Endothelial cell (in vitro differentiated cells): Measurements from ENCODE around the gene NUDT11. TPM values are rescaled to one million over a fixed set of nuclear protein-coding genes. Genes with fewer than 3 reads are reported as not detected.
"Not testable (repeated sequence)": the region's sequence is repeated elsewhere in the genome, so short reads cannot be mapped to it uniquely, and the experiment has no call there.

ENCODE experiments used
- DNase-seq: peaks from one replicate; pipeline ENCODE4 v3.0.0; 2021; ENCODE audit warnings: low spot score
- H3K27ac Mint-ChIP-seq: one replicate; pipeline ENCODE4 v1.8.0; 2021; ENCODE audit warnings: mixed read lengths, inconsistent platforms; ENCODE audit not compliant: unreplicated experiment
- H3K27me3 Mint-ChIP-seq: one replicate; pipeline ENCODE4 v1.8.0; 2021; ENCODE audit warnings: mild to moderate bottlenecking, moderate library complexity, mixed read lengths, inconsistent platforms; ENCODE audit not compliant: unreplicated experiment
- H3K36me3 Mint-ChIP-seq: one replicate; pipeline ENCODE4 v1.8.0; 2021; ENCODE audit warnings: mild to moderate bottlenecking, low read depth, mixed read lengths, inconsistent platforms; ENCODE audit not compliant: unreplicated experiment
- H3K4me1 Mint-ChIP-seq: one replicate; pipeline ENCODE4 v1.8.0; 2021; ENCODE audit warnings: mild to moderate bottlenecking, mixed read lengths, inconsistent platforms; ENCODE audit not compliant: unreplicated experiment
- H3K4me3 Mint-ChIP-seq: one replicate; pipeline ENCODE4 v1.8.0; 2021; ENCODE audit warnings: mild to moderate bottlenecking, mixed read lengths, inconsistent platforms; ENCODE audit not compliant: unreplicated experiment
- H3K9me3 Mint-ChIP-seq: one replicate; pipeline ENCODE4 v1.8.0; 2021; ENCODE audit warnings: mixed read lengths, inconsistent platforms; ENCODE audit not compliant: unreplicated experiment
- long read RNA-seq: library from polyadenylated mRNA; unstranded; transcript quantifications from one replicate; pipeline ENCODE4 v2.0.0, GENCODE V29; 2020; ENCODE audit not compliant: unreplicated experiment
- total RNA-seq: library from RNA; stranded (reverse); fragmentation: NEBNext Ultra II Directional; extraction: Animal tissue kit (Norgen Biotek cat#: 25700); gene quantifications from one replicate; pipeline ENCODE4 v1.2.1, GENCODE V29; 2021; ENCODE audit not compliant: unreplicated experiment
- TF ChIP-seq, protein P1 (sequence below): fragments of 200-600 bp; sonication (generic); IDR thresholded peaks from one replicate; pipeline ENCODE4 v1.5.0; 2021; ENCODE audit warnings: antibody characterized with exemption; ENCODE audit not compliant: unreplicated experiment

The NUDT11 gene
- 8.7 TPM for total RNA-seq
- long read RNA-seq, transcript NUDT11-201 (2 exons, 2,385 nt): major isoform, 17 of 17 reads
- long read RNA-seq, partial matches to known transcripts: 0 of 17 reads
- long read RNA-seq, other reads (novel, unspliced or antisense): 0 of 17 reads

- peak; percentile 70 for DNase-seq
These were observed at the start of gene NUDT11 for GRCh38 chrX:51496501-51497291. Gene NUDT11 (minus strand): TSS chrX:51496592. CDS start chrX:51496444, 148 bp downstream.

GRCh38 chrX:51520393-51520792 is 24.0 kb upstream of the NUDT11 start:
- Mint-ChIP-seq H3K9me3 (no peaks in the 10 kb centered on the region), H3K36me3 (no peaks in the 10 kb centered on the region), H3K27ac (no peak overlapping the region), H3K4me3 (no peak overlapping the region), H3K27me3 (no peaks in the 10 kb centered on the region), H3K4me1 (no peaks in the 10 kb centered on the region)
- TF ChIP-seq, protein P1, sequence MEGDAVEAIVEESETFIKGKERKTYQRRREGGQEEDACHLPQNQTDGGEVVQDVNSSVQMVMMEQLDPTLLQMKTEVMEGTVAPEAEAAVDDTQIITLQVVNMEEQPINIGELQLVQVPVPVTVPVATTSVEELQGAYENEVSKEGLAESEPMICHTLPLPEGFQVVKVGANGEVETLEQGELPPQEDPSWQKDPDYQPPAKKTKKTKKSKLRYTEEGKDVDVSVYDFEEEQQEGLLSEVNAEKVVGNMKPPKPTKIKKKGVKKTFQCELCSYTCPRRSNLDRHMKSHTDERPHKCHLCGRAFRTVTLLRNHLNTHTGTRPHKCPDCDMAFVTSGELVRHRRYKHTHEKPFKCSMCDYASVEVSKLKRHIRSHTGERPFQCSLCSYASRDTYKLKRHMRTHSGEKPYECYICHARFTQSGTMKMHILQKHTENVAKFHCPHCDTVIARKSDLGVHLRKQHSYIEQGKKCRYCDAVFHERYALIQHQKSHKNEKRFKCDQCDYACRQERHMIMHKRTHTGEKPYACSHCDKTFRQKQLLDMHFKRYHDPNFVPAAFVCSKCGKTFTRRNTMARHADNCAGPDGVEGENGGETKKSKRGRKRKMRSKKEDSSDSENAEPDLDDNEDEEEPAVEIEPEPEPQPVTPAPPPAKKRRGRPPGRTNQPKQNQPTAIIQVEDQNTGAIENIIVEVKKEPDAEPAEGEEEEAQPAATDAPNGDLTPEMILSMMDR: no peak
- DNase-seq: no peak

More at GRCh38 chrX:51496501-51497291, at the start of gene NUDT11:
- no peaks in the 10 kb centered on the region for H3K36me3 Mint-ChIP-seq
- H3K27me3 Mint-ChIP-seq: peaks cover 5% of the 10 kb centered on the region
- H3K4me3 Mint-ChIP-seq: peak within 1 kb of the TSS; percentile 88
- TF ChIP-seq, protein P1: no peak
- no peaks in the 10 kb centered on the region for H3K4me1 Mint-ChIP-seq
- no peak within 1 kb of the TSS for H3K27ac Mint-ChIP-seq
- no peaks in the 10 kb centered on the region for H3K9me3 Mint-ChIP-seq

DNA sequence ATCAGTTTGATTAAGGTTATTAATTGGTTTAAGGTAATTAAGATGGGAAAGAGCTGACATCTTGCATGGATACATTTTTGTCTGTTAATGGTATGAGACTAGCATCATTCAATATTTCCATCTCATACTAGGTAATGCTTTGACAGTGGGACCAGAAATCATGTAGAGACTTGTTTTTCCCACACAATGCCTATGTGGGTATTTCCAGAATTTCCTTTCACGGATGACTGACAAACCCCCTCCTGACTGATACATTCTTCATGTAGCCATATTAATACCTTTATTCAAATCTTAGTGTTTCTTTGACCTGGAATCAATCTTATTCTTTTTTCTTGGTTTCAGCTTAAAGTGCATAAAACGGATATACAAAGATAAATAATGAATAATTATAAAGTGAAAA is 22.7 kb upstream of the NUDT11 start:
- not testable (repeated sequence) for DNase-seq

DNA sequence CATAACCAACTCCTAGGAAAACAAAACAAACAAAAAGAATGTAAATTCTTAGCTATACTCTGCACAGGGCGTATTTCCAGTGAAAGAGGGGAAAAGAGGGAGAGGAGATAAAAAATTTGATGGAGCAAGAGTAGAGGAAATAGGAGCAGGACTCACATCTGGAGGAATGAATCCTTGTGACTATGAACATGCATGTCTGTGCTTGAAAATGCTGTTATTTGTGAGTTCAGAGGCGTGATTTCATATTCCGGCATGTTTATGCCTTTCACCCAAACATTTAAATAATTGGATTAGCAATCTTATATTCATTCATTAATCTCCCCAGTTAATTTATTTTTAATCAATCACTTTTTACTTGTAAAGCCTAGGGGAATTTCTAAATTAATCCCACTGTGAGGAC is 11.2 kb upstream of the NUDT11 start:
- TF ChIP-seq, protein P1: no peak
- peaks cover 5% of the 10 kb centered on the region for H3K27me3 Mint-ChIP-seq
- no peak overlapping the region for H3K27ac Mint-ChIP-seq
- H3K4me1 Mint-ChIP-seq: no peaks in the 10 kb centered on the region
- no peak for DNase-seq
- H3K9me3 Mint-ChIP-seq: no peaks in the 10 kb centered on the region
- H3K4me3 Mint-ChIP-seq: no peak overlapping the region
- no peaks in the 10 kb centered on the region for H3K36me3 Mint-ChIP-seq

More for the DNA sequence above, 22.7 kb upstream of the NUDT11 start:
- H3K9me3 Mint-ChIP-seq, H3K4me1 Mint-ChIP-seq, H3K36me3 Mint-ChIP-seq, H3K4me3 Mint-ChIP-seq, H3K27ac Mint-ChIP-seq, H3K27me3 Mint-ChIP-seq: not testable (repeated sequence)

DNA sequence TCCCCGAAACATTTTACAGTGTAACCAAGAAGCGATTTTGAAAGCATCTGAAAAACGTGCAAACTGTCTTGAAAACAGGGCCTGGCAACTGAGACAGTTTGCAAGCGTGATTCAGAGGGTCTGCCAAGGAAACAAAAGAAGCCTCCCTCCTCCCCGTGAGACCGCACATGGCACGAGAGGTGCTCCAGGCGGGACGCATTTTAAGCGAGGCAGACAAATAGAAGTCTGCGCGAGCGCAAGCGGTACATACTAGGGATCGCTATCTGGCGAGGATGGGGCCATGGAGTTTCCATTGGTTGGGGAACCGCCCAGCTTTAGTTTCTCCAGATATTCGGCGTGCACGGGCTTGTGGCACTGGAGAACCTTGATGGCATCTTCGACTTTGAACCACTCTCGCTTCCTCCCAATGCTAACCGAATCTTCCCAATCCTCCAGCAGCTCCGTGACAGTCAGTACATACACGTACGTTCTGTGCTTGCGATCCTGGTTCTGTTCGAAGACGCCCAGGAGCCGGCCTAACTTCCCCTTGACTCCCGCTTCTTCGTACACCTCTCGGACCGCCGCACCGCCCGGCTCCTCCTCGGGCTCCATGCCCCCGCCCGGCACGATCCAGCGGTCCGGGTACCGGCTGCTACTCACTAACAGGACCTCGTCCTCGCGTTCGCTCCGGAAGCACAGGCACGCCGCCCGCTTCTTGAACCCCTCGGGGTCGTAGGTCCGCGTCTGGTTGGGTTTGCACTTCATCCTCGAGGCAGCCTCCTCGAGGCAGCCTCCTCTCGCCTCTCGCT is 497 bp downstream of the NUDT11 start:
- H3K4me3 Mint-ChIP-seq: peak overlapping the region; percentile 86
- not testable (repeated sequence) for H3K4me1 Mint-ChIP-seq, H3K27me3 Mint-ChIP-seq, H3K36me3 Mint-ChIP-seq, H3K27ac Mint-ChIP-seq, H3K9me3 Mint-ChIP-seq
- DNase-seq: peak; percentile 5
